Measurements from ENCODE around the gene ASB15.
A peak's percentile ranks its signal among the peaks of the same experiment; 100 is the strongest.
"Not testable (repeated sequence)": the region's sequence is repeated elsewhere in the genome, so short reads cannot be mapped to it uniquely, and the experiment has no call there.

Gene ASB15

GRCh38 chr7:123601530-123601929, at the start of gene ASB15:
TSS of gene ASB15 (plus strand) at chr7:123601821. CDS start at chr7:123614503, 12,682 bp downstream.
- no peak within 1 kb of the TSS for H3K4me3 ChIP-seq (ENCODE audit: low read length)
- TF ChIP-seq CTCF (IDR thresholded peaks at IDR 0.05; ENCODE audit: insufficient read depth, low read depth, low read length, missing control alignments) = no peak
- DNase-seq (ENCODE audit: low read depth) = no peak

- not testable (repeated sequence) for H3K4me3 ChIP-seq (ENCODE audit: low read length); DNase-seq (ENCODE audit: low read depth)
These were observed 49.5 kb upstream of the ASB15 start for GRCh38 chr7:123552134-123552533.

- TF ChIP-seq CTCF (IDR thresholded peaks at IDR 0.05; ENCODE audit: insufficient read depth, low read depth, low read length, missing control alignments) = no peak
- no peak for DNase-seq (ENCODE audit: low read depth)
- H3K4me3 ChIP-seq (ENCODE audit: low read length) = no peak overlapping the region
These were observed 49.0 kb upstream of the ASB15 start for GRCh38 chr7:123552641-123553040.

- no peak overlapping the region for H3K4me3 ChIP-seq (ENCODE audit: low read length)
- DNase-seq (ENCODE audit: low read depth) = no peak
- TF ChIP-seq CTCF (IDR thresholded peaks at IDR 0.05; ENCODE audit: insufficient read depth, low read depth, low read length, missing control alignments) = no peak
These were observed 48.5 kb upstream of the ASB15 start for GRCh38 chr7:123553159-123553558.

- no peak overlapping the region for H3K4me3 ChIP-seq (ENCODE audit: low read length)
- DNase-seq (ENCODE audit: low read depth) = no peak
- no peak for TF ChIP-seq CTCF (IDR thresholded peaks at IDR 0.05; ENCODE audit: insufficient read depth, low read depth, low read length, missing control alignments)
These were observed 46.1 kb upstream of the ASB15 start for GRCh38 chr7:123555484-123555883.

- peak overlapping the region; percentile 94 for H3K4me3 ChIP-seq (ENCODE audit: low read length)
- peak; percentile 22 for DNase-seq (ENCODE audit: low read depth)
- TF ChIP-seq CTCF (IDR thresholded peaks at IDR 0.05; ENCODE audit: insufficient read depth, low read depth, low read length, missing control alignments) = no peak
These were observed 44.6 kb upstream of the ASB15 start for GRCh38 chr7:123557016-123557397.

- TF ChIP-seq CTCF (IDR thresholded peaks at IDR 0.05; ENCODE audit: insufficient read depth, low read depth, low read length, missing control alignments) = no peak
- DNase-seq (ENCODE audit: low read depth) = peak; percentile 99
- H3K4me3 ChIP-seq (ENCODE audit: low read length) = peak within 1 kb of the TSS; percentile 94
These were observed 44.0 kb upstream of the ASB15 start, which contains the start of gene NDUFA5 for GRCh38 chr7:123557398-123558288. TSS of gene NDUFA5 (minus strand) at chr7:123557818. CDS start at chr7:123557795, 23 bp downstream.

All from epithelial cell of esophagus (primary cell).